HCT116 (cell line): ENCODE results near the gene IL6ST. TPM values are rescaled to one million over a fixed set of nuclear protein-coding genes. Genes with fewer than 3 reads are reported as not detected.

Source experiments
- ATAC-seq: fragments of 200-7000 bp; cut with Tn5 transposase; 2 replicates; pipeline ENCODE4 v1.9.1; 2020; ENCODE audit warnings: mild to moderate bottlenecking, moderate library complexity
- BruUV-seq: library from RNA; stranded (reverse); fragments of 400-500 nt; replicated peaks from 2 replicates; lab custom pipeline; 2021; lab: Mats Ljungman, UMichigan
- CTCF ChIA-PET: fragments of 300-600 bp; sonication (Branson Sonifier 250); formaldehyde crosslinking; loops from one replicate; lab custom pipeline; 2021; ENCODE audit warnings: antibody characterized with exemption; lab: Charles Lee
- POLR2A ChIA-PET: fragments of 300-600, 350-600 bp; sonication (Branson Sonifier 250); formaldehyde crosslinking; loops from one replicate; lab custom pipeline; 2021; ENCODE audit warnings: antibody characterized with exemption; lab: Charles Lee
- RAD21 ChIA-PET, 2 experiments: fragments of 300-600 bp; sonication (Branson Sonifier 250); formaldehyde crosslinking; loops; one replicate each; lab custom pipeline; 2023; ENCODE audit warnings: low total read pairs in 2 of 2; ENCODE audit not compliant: uncharacterized antibody in 2 of 2, unreplicated experiment in 2 of 2, low non-redundant PET in 1 of 2; lab: Charles Lee
- DNase-seq: peaks from one replicate; pipeline ENCODE4 v3.0.0-alpha.2; 2010; ENCODE audit warnings: low read depth, low spot score
- H2AFZ ChIP-seq: fragments of 200-600 bp; shearing (Covaris generic), sonication (generic); 2 replicates; pipeline ENCODE4 v1.6.1; 2017; ENCODE audit warnings: low read depth, mixed run types, mixed read lengths, antibody characterized with exemption, low read length; ENCODE audit not compliant: poor library complexity, severe bottlenecking
- H3K27ac ChIP-seq: 2 replicates; pipeline ENCODE4 v1.5.1; 2012; ENCODE audit warnings: low read depth, low read length
- H3K27me3 ChIP-seq: fragments of 200-600 bp; sonication (generic); 2 replicates; pipeline ENCODE4 v1.6.1; 2016; ENCODE audit warnings: mixed run types, low read length, mixed read lengths; ENCODE audit not compliant: insufficient read depth
- H3K36me3 ChIP-seq, 2 experiments: fragments of 200-500 bp in 1 of 2; fragments of 200-600 bp in 1 of 2; sonication (Bioruptor generic) in 1 of 2; sonication (generic) in 1 of 2; 2 replicates each; pipeline versions ENCODE4 v1.5.1 to v1.6.1; 2014 to 2016; ENCODE audit warnings: low read length in 2 of 2, inconsistent platforms in 1 of 2, mixed read lengths in 1 of 2, mixed run types in 1 of 2; ENCODE audit not compliant: insufficient read depth in 2 of 2, control insufficient read depth in 1 of 2
- H3K4me1 ChIP-seq, 2 experiments: fragments of 200-600 bp in 1 of 2; sonication (generic) in 1 of 2; 2 replicates each; pipeline versions ENCODE4 v1.5.1 to v1.6.1; 2012 to 2017; ENCODE audit warnings: low read length in 2 of 2, inconsistent platforms in 1 of 2, mild to moderate bottlenecking in 1 of 2, mixed read lengths in 1 of 2, mixed run types in 1 of 2, moderate library complexity in 1 of 2; ENCODE audit not compliant: insufficient read depth in 2 of 2, control insufficient read depth in 1 of 2
- H3K4me2 ChIP-seq: fragments of 200-600 bp; sonication (generic); 2 replicates; pipeline ENCODE4 v1.6.1; 2017; ENCODE audit warnings: mixed run types, low read length, mixed read lengths
- H3K4me3 ChIP-seq, 2 experiments: fragments of 200-600 bp in 1 of 2; sonication (generic) in 1 of 2; replicated peaks in 1 of 2; 2 replicates each; pipeline ENCODE4 v1.5.1; 2011 to 2016; ENCODE audit warnings: low read length in 2 of 2, control low read depth in 1 of 2, low read depth in 1 of 2, mild to moderate bottlenecking in 1 of 2, mixed read lengths in 1 of 2, mixed run types in 1 of 2
- H3K79me2 ChIP-seq: fragments of 200-600 bp; sonication (generic); 2 replicates; pipeline ENCODE4 v1.6.1; 2017; ENCODE audit warnings: mild to moderate bottlenecking, mixed run types, low read length, moderate library complexity, mixed read lengths; ENCODE audit not compliant: insufficient read depth
- H3K9ac ChIP-seq: fragments of 200-600 bp; sonication (generic); 2 replicates; pipeline ENCODE4 v1.6.1; 2016; ENCODE audit warnings: low read length, mixed read lengths
- H3K9me2 ChIP-seq: fragments of 200-600 bp; sonication (generic), shearing (Covaris generic); 2 replicates; pipeline ENCODE4 v1.6.1; 2017; ENCODE audit warnings: mixed run types, mild to moderate bottlenecking, moderate library complexity; ENCODE audit not compliant: insufficient read depth
- H3K9me3 ChIP-seq, 2 experiments: fragments of 200-500 bp in 1 of 2; fragments of 200-600 bp in 1 of 2; sonication (Bioruptor generic) in 1 of 2; sonication (generic) in 1 of 2; 2 replicates each; pipeline ENCODE4 v1.6.1; 2014 to 2017; ENCODE audit warnings: low read length in 2 of 2, mixed read lengths in 2 of 2, inconsistent platforms in 1 of 2, low read depth in 1 of 2, mild to moderate bottlenecking in 1 of 2, mixed run types in 1 of 2, moderate library complexity in 1 of 2; ENCODE audit not compliant: control insufficient read depth in 1 of 2, insufficient read depth in 1 of 2
- H4K20me1 ChIP-seq: fragments of 200-600 bp; sonication (generic), shearing (Covaris generic); 2 replicates; pipeline ENCODE4 v1.6.1; 2017; ENCODE audit warnings: mixed run types, mild to moderate bottlenecking, moderate library complexity; ENCODE audit not compliant: insufficient read depth
- CBX3 ChIP-seq: IDR thresholded peaks from 2 replicates; pipeline ENCODE4 v1.6.1; 2012; ENCODE audit warnings: low read depth
- CEBPB ChIP-seq: IDR thresholded peaks from 2 replicates; pipeline ENCODE4 v1.6.1; 2012; ENCODE audit warnings: low read depth
- ELF1 ChIP-seq: IDR thresholded peaks from 2 replicates; pipeline ENCODE4 v1.6.1; 2012; ENCODE audit warnings: low read depth, borderline replicate concordance
- FOSL1 ChIP-seq: IDR thresholded peaks from 2 replicates; pipeline ENCODE4 v1.6.1; 2012; ENCODE audit warnings: low read depth
- MAX ChIP-seq: IDR thresholded peaks from 2 replicates; pipeline ENCODE4 v1.6.1; 2012
- POLR2AphosphoS5 ChIP-seq: IDR thresholded peaks from 2 replicates; pipeline ENCODE4 v1.6.1; 2011; ENCODE audit warnings: mild to moderate bottlenecking, low read depth, low read length, moderate library complexity
- SRF ChIP-seq: IDR thresholded peaks from 2 replicates; pipeline ENCODE4 v1.6.1; 2012; ENCODE audit warnings: low read depth
- YY1 ChIP-seq: IDR thresholded peaks from 2 replicates; pipeline ENCODE4 v1.6.1; 2011; ENCODE audit warnings: low read length, low read depth, moderate library complexity, mild to moderate bottlenecking; ENCODE audit not compliant: insufficient replicate concordance; ENCODE audit errors: extremely low read depth
- ZFX ChIP-seq: fragments of 450-650 bp; IDR thresholded peaks from 2 replicates; pipeline ENCODE4 v1.6.1; 2017
- ZNF274 ChIP-seq: fragments of 200-500 bp; sonication (Bioruptor generic); IDR thresholded peaks from 2 replicates; pipeline ENCODE4 v1.6.1; 2014; ENCODE audit warnings: mild to moderate bottlenecking, low read depth, low read length, inconsistent platforms
- intact Hi-C: fragments of 100-400 bp; cut with micrococcal nuclease; formaldehyde crosslinking; loops from 2 replicates; pipeline ENCODE4 v1.10.0; 2022
- total RNA-seq: library from RNA; stranded (reverse); gene quantifications from one replicate; pipeline ENCODE4 v1.2.1, GENCODE V29; 2021; ENCODE audit not compliant: unreplicated experiment
- TF ChIP-seq, protein P1 (sequence below): IDR thresholded peaks from 2 replicates; pipeline ENCODE4 v1.6.1; 2011; ENCODE audit warnings: mild to moderate bottlenecking, low read length, moderate library complexity; ENCODE audit not compliant: insufficient replicate concordance; ENCODE audit errors: extremely low read depth

IL6ST gene
- total RNA-seq, 1 experiment from 2014 or later: 26.5 TPM

DNA sequence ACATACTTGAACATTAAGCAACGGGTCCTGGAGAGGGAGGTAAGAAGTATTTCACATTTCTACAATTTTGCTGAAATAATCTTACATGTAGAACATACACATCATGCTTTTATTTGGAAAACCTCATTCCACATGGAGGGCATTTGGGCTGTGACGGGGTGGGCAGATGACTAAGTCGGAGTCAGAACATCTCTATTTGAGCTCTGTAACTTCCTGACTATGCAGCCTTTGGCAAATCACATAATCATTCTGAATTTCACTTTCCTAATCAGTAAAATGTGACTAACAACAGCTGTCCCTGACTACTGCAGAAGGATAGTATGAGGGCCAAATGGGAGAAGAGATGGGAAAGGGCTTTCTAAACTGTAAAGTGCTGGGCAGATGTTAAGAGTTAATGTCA lies 17.1 kb upstream of the IL6ST start:
- Histone ChIP-seq H3K79me2 (no peaks in the 10 kb centered on the region), H3K4me1 (no peaks in the 10 kb centered on the region), H3K4me3 (no peak overlapping the region), H3K4me2 (no peak overlapping the region), H3K9me2 (no peaks in the 10 kb centered on the region), H3K36me3 (no peaks in the 10 kb centered on the region), H3K27me3 (no peaks in the 10 kb centered on the region), H3K9ac (no peak overlapping the region), H2AFZ (no peak overlapping the region), H3K9me3 (no peaks in the 10 kb centered on the region), H4K20me1 (no peaks in the 10 kb centered on the region), H3K27ac (no peak overlapping the region)
- ChIA-PET CTCF (no interaction called here), POLR2A (no interaction called here), RAD21 (no interaction called here)
- TF ChIP-seq CEBPB (no peak), ZFX (no peak), CBX3 (no peak)
- BruUV-seq: no TSS peak
- intact Hi-C loops: no loop called here
- ATAC-seq (no peak), DNase-seq (no peak)

- H3K9me2 ChIP-seq: no peaks in the 10 kb centered on the region
- H3K4me1 ChIP-seq: no peaks in the 10 kb centered on the region
- no peak overlapping the region for H3K27ac ChIP-seq
- H3K4me3 ChIP-seq: no peak overlapping the region
- intact Hi-C loops: no loop called here
- ChIA-PET POLR2A (no interaction called here), CTCF (no interaction called here), RAD21 (no interaction called here)
- BruUV-seq: no TSS peak
- H3K79me2 ChIP-seq: no peaks in the 10 kb centered on the region
- no peaks in the 10 kb centered on the region for H4K20me1 ChIP-seq
- H2AFZ ChIP-seq: no peak overlapping the region
- no peaks in the 10 kb centered on the region for H3K9me3 ChIP-seq
- H3K9ac ChIP-seq: no peak overlapping the region
- TF ChIP-seq ZNF274 (no peak), ELF1 (no peak), POLR2AphosphoS5 (no peak), CBX3 (no peak), YY1 (no peak), MAX (no peak), SRF (no peak), FOSL1 (no peak)
- TF ChIP-seq, protein P1, sequence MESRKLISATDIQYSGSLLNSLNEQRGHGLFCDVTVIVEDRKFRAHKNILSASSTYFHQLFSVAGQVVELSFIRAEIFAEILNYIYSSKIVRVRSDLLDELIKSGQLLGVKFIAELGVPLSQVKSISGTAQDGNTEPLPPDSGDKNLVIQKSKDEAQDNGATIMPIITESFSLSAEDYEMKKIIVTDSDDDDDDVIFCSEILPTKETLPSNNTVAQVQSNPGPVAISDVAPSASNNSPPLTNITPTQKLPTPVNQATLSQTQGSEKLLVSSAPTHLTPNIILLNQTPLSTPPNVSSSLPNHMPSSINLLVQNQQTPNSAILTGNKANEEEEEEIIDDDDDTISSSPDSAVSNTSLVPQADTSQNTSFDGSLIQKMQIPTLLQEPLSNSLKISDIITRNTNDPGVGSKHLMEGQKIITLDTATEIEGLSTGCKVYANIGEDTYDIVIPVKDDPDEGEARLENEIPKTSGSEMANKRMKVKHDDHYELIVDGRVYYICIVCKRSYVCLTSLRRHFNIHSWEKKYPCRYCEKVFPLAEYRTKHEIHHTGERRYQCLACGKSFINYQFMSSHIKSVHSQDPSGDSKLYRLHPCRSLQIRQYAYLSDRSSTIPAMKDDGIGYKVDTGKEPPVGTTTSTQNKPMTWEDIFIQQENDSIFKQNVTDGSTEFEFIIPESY: no peak
- DNase-seq: no peak
- no peak for ATAC-seq
- H3K4me2 ChIP-seq: no peak overlapping the region
- no peaks in the 10 kb centered on the region for H3K27me3 ChIP-seq
- H3K36me3 ChIP-seq: no peaks in the 10 kb centered on the region
Measured at GRCh38 chr5:56010431-56010830, 15.7 kb upstream of the IL6ST start.
